SK-N-MC (cell line): ENCODE data around the gene TCF7L1.

Source experiments
- EZH2 ChIP-seq: fragments of 200-600 bp; sonication (generic); IDR thresholded peaks from one replicate; pipeline ENCODE4 v1.6.1; 2017; ENCODE audit warnings: antibody characterized with exemption
- FOXP2 ChIP-seq: optimal IDR thresholded peaks from 2 replicates; pipeline ENCODE3; 2011; ENCODE audit warnings: mild to moderate bottlenecking, moderate library complexity; ENCODE audit not compliant: insufficient read depth; ENCODE audit errors: extremely low read length, control extremely low read depth
- POLR2AphosphoS5 ChIP-seq: IDR thresholded peaks from 2 replicates; pipeline ENCODE4 v1.6.1; 2012; ENCODE audit warnings: mild to moderate bottlenecking, low read depth, low read length, borderline replicate concordance

DNA sequence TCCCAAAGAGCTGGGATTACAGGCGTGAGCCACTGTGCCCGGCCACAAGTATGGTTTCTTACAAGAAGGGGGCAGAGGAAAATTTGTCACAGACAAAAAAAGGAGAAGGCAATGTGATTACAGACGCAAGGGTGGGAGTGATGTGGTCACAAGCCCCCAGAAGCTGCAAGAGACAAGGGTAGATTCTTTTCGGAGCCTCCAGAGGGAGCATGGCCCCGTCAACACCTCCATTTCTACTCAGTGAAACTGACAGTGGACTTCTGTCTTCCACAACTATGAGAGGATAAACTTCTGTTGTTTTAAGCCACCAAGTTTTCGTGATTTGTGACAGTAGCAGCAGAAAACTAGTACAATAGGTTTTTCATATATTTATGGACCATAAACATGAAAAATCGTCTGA lies 2.1 kb upstream of the TCF7L1 start:
- TF ChIP-seq EZH2 (no peak), POLR2AphosphoS5 (no peak), FOXP2 (no peak)
